Stimulated activated naive CD8-positive, alpha-beta T cell treated with anti-CD3 and anti-CD28 coated beads, Interleukin-15, Interleukin-2, amounts not matched to agents 100 U/mL and 50 U/mL, for 24 hours (primary cell): Measurements from ENCODE around the gene ABHD13.
"Not testable (repeated sequence)": the region's sequence is repeated elsewhere in the genome, so short reads cannot be mapped to it uniquely, and the experiment has no call there.

Experiments used
- ATAC-seq: fragments of 150-1000 bp; cut with Tn5 transposase; one replicate; pipeline ENCODE4 v1.10.0; 2021
- DNase-seq: peaks from one replicate; pipeline ENCODE4 v3.0.0; 2021

Gene ABHD13

DNA sequence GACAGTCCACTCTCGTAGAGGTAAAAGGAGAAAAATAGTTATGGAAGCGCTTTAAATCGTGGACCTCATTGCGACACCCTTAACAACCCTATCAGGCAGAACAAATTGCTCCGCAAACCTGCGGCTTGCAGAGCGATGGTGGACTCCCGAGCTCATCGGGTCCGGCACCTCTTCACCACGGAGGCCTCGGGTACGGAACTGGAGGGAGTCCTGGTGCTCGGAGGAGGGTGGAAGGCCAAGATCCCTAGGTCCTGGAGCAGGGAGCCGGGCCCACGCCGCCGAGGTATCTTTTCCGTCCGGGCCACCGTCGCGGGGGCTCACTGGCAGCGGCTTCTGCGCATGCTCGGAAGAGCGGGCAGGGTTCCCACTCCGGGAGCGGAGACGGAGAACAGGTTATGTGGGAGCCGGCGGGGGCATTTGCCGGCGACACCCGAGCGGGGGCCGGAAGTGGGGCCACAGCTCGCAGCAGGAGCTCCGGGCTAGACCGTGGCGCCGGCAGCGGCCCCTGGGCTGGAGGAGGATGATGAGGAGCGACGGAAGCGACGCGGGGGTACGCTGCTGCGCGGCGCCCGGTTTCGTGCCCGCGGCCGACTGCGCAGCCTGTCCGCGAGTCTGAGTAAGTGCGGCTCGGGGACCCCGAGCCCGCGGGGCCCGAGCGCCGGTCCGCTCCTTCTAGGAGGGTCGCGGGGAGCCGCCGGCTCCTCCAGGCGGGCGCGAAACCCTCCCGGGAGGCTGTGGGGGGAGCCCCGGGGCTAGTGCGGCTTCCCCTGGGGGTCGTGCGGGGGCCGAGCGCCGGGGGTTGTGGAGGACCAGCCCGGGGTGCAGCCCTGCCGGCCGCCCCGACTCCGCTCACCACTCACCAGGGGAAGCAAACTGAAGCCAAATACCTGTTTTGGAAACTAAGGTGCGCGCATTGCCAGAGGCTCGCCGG lies at the start of gene ABHD13:
Gene ABHD13, plus strand, starts transcription at position 349 of the 931 bp plus-strand sequence. CDS start 10,827 bp downstream, outside the sequence.
- peak; percentile 91 for DNase-seq
- ATAC-seq = peak; percentile 91

DNA sequence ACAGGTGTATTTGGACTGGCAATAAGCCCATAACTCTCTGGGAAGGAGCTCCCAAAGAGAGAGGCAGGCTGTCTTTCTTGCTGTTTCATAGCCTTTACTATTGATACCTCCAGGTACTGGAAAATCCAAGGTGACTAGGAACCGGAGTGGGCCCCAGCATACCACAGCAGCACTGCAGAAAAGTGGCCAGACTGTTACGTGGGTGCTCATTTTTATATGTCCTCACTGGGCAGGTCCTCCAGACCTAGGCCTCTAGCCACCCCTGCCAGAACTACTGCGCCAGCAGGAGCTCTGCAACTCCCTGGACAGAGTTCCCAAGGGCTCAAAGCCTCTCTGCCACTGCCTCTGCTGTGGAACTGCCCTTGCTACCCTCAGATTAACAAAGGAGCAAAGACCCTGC lies 49.3 kb upstream of the ABHD13 start:
- no peak for DNase-seq
- no peak for ATAC-seq

DNA sequence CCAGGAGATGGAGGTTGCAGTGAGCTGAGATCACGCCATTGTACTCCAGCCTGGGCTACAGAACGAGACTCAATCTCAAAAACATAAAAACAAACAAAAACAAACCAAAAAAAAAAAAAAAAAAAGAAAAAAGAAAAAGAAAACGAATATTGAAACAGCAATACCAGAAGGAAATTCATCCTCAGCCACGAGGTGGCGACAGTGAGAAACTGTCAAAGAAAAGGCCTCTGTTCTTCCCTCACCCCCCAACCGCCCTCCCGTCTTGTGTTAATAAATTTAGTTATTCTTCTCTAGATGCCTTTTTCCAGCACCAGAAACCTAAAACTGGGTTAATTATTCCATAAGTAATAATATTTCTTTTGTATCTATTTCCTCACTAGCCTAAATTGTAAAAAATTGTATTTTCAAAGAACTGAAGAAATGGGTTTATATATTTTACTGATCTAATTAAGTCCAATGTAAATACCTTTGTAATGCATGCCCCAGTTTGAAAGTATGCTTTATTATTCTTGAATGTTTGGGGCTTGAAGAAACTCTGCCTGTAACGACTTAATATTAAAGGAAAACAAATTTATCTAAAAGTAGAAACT lies 41.4 kb upstream of the ABHD13 start:
- peak; percentile 73 for DNase-seq
- no peak for ATAC-seq

DNA sequence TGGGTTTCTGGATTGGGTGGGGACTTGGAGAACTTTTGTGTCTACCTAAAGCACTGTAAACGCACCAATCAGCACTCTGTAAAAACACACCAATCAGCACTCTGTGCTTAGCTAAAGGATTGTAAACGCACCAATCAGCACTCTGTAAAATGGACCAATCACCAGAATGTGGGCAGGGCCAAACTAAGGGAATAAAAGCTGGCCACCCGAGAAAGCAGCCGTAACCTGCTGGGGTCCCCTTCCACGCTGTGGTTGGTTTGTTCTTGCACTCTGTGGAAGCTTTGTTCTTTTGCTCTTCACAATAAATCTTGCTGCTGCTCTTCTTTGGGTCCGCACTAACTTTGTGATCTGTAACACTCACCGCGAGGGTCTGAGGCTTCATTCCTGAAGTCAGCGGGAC lies 40.1 kb upstream of the ABHD13 start:
- no peak for ATAC-seq
- no peak for DNase-seq

DNA sequence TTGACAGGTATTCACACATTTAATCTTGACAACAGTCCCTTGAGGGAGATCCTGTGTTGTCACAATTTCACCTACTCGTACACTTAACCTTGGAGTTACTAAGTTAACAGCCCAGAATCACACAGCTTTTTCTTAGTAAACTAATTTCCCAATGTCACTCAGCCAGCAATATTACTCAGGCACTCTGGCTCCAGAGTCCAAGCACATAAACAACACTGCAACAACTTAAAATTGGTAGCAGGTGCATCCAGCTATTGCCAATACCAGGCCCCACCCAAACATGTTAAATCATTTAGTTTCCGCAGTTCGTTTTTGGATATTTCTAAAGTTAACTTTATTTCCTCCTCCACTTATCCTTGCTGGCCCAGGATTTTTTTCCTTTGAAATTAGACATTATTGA lies 35.5 kb upstream of the ABHD13 start:
- no peak for DNase-seq

DNA sequence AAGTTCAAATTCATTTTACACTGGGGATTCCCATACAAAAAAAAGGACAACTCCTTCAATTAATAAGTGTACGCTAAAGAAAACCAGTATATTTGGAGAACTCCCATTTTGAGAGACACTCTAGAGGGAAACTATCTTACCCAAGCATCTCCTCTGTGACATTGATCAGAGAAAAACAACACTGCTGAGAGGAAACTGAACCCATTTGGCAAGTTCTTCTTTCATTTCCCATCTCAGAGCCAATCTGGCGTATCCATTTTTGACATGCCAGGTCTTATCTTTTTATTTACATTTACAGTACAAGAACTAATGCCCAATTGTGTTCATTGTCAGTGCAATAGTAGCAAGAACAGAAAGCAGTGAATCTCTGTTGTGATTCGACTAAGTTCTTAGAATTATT lies 33.0 kb upstream of the ABHD13 start:
- ATAC-seq = no peak
- no peak for DNase-seq

More for the DNA sequence above, 35.5 kb upstream of the ABHD13 start:
- no peak for ATAC-seq

DNA sequence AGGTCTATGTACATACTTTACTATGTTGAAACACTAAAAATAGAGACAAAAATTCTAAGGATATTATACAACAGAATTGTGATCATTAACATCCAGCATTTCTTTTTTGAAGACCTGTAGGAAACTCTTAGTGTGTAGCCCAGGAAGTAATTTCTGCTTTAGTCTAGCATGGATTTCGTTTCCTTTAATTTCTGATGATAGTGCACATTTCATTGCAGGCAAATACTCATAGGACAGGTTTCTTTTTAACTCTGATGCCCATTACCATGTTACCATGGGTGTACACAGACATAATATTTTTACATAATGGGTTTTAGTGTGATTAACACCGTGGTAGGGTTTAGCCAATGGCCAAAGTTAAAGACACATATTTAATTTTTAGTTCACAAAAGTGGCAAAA lies 29.9 kb upstream of the ABHD13 start:
- ATAC-seq (no peak), DNase-seq (no peak)

DNA sequence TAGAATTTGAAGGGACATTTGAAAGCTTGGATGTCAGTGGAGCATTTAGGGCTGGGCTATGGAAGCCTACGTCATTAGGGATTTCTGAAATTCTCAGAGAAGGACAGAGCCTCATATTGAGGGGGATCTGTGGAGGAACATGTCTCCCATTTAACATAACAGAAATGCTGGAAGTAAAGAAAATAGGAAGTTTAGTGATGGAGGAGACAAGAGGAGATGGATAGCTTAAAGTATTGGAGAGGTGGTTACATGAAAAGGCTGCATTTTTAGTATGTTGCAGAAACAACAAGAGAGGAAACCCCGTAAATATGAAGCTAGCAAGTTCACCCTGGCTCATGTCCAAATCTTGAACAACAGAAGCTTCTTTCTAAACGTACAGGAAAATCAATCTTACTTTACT lies 27.3 kb upstream of the ABHD13 start:
- ATAC-seq = no peak
- no peak for DNase-seq

DNA sequence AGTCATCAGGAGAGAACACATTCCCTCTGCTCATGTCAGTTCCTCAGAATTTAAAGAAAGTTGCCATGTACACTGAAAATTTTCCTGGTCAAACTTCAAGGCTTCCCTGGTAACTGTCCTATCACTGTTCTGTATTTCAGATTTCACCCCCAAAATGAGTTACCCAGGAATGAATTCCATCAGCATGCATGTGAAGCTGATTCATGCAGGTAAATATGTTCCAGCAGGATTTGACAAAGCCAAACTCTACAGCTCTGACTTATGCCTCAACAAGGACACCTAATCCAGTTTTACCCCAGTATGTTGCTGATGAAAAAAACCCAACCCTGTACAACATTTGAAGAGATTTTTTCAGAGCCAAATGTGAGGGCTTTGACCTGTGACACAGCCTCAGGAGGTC lies 24.4 kb upstream of the ABHD13 start:
- DNase-seq (no peak), ATAC-seq (no peak)

DNA sequence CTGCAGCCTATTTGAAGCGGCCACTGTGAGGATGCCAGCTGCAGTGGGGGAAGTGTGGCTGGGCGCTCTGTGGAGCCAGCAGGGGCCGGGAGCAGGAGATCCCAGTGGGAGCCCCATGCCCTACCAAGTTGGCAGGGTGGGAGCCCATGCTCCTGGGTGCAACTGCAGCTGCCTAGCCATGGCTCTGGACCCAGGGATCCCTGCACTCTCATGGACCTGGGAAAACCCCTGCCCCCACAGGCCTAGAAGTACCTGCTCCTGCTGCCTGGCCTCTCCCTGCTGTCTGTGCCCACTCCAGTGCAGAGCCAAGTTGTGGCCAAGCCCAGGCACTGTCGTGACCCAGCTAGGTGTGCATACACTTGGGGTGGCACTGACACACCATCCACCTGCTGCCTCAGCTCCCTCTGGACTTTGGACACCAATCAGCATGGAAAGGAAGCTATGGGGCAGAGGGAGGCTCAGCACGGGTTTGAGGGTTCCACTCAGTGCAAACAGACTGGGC lies 23.7 kb upstream of the ABHD13 start:
- ATAC-seq = no peak

DNA sequence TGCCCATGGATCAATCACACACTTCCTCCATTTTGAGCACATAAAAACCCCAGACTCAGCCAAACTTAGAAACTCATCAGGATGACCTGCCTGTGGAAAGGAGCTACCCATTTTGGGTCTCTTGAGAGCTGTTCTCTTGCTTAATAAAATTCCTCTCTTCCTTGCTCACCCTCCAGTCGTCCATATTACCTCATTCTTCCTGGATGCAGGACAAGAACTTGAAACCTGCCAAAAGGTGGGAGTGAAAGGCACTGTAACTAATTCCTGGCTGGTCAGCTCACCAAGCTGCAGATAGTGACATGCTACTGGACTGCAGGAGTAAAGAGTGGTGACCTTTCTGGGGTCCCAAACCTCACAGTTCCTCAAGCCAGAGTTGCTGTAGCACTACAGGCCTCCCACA lies 23.0 kb upstream of the ABHD13 start:
- no peak for ATAC-seq
- no peak for DNase-seq

More for the DNA sequence above, 23.7 kb upstream of the ABHD13 start:
- no peak for DNase-seq

DNA sequence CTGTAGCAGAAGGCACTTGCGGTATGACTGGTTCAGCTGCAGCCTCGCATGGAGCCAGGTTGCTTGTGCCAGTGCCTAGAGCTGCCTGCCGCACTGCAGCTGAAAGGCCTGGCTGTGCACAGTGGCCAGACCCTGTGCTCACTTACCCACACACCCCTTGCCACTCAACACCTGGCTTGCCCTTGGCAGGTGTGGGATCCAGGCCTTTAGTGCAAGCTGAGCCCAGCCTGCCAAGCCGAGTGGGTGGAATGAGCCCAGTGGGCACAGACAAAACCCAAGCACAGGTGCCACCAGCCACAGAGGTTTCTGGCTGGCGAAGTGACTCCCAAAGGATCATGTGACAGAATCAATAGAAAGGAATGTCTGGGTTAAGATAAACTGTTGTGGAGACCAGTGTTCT lies 22.3 kb upstream of the ABHD13 start:
- no peak for DNase-seq
- no peak for ATAC-seq

DNA sequence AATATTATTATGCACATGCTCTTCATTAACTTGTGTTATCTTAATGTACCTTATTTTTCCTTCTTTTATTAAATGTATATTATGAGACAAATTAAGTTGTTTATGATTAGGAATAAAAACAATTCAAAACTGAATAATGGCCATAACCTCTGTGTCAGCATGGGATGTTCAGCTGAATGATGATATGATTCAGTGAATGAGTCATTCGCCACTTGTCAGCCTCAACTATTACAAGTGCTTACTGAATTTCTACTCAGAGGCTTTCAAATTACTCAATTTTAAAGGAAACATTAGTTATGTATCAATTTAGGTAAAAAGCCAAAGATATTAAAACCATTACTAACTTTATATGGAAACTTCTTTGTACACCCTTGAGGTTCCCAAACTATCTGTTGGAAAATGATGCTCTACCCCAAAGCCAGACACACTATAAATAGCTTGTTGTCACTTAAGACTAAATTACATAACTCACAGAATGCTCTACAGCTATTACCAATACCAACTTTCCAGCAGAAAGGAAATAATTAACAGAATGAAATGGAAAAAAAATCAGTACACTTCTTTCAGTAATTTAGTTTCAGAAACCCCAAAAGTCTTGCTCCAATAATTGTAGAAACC lies 17.3 kb upstream of the ABHD13 start:
- no peak for DNase-seq
- peak; percentile 76 for ATAC-seq

DNA sequence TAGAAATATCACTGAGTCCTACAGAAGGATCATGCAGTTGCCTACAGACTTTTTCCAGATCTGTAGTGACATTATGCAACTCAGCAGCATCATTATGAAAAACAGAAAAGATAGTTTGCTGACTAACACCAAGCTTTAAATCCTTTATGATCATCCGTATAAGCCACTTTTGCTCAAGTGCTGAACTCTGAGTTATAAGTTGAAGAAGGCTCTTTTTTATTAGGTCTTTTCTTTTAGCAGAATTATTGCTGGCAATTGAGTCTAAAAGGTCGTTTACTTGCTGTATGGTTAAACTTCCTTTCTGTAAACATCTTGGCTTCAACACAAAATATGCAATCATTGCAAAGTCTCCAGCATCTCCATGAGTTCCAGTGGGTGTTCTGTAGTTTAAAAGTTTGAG lies 7.6 kb upstream of the ABHD13 start:
- ATAC-seq = no peak
- no peak for DNase-seq

DNA sequence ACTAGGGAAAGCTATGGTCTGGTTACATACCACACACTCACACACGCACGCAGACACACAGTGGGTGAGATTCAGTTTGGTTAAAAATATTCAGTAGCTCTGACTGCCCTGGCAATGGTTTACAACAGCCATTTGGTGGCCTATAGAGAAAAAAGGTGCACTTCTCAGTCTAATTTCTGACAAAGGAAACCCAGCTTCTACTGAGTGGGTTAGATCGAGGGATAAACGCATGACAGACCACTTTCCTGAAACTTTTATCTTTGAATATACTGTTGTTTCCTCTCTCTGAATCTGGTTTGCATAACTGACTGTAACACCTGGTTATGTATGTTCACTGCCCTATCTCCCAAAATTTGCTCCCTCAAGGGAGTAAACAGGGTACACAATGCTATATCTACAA lies 5.3 kb upstream of the ABHD13 start:
- ATAC-seq = no peak

DNA sequence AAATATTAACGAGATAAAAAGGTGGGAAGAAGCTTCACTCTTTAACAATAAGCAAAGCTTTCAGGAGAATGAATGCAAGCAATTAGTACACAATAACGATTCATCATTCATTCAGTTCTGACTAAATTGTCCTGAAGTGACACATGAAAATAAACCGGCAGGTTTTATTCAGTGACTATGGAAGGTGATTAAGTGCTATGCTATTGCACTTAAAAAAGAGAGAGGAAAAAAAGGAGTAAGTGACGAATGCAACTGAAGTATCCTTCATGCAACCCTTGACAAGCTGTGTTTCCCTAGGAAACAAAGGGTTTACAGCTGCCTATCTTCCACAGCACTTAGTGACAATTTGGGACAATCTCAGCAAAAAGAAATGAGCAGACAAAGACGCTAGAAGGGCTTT lies 4.2 kb upstream of the ABHD13 start:
- DNase-seq = no peak

More for the DNA sequence above, 5.3 kb upstream of the ABHD13 start:
- DNase-seq = no peak

DNA sequence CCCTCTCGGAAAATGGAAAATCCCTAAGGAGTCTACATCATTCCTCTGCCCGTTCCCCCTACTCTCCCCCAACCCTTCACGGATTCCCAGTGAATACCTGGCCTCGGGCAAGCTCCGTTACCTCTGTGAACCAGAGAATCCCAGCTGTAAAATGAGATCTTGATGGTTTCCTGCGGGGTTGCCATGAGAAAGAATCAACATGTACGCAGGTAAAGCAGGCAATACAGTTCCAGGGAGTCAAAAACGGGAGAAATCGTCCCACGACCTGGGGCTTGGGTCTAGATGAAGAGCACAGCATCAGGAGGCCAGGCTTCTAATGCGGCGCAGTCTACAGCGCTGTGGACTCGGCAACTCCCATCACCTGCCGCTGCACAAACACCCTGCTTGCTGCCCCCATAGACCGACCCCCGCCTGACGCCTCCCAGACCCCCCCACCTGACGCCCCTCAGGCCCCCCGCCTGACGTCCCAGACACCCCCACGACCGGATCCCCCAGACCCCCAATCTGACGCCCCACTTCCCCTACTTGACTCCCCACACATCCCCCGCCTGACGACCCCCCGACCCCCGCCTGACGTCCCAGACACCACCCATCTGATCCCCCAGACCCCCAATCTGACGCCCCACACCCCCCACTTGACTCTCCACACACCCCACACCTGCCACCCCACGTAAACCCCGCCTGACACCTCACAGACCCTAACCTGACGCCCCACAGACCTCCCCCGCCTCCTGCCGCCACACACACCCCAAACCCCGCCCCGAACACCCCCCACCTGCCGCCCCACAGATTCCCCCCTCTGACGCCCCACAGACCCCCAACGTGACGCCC lies 3.5 kb upstream of the ABHD13 start:
- no peak for ATAC-seq
- peak; percentile 20 for DNase-seq

More for the DNA sequence above, 4.2 kb upstream of the ABHD13 start:
- no peak for ATAC-seq

DNA sequence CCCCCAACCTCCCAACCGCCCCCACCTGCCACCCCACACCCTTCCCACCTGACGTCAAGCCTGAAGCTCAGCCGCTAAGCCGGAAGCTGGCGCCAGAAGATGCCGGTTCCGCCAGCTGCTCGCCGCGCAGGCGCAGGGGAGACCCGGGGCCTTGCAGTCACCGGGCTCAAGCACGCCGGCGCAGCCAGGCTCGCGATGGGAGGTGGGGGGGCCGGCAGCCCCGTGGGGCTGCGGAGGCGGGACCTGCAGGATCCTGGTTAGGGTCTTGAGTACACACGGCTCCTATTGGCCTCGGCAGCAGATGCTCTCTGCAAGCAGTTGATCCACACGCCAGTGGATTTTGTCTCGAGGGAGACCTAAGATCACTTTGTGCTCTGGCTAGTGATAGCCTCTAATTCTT lies 2.8 kb upstream of the ABHD13 start, which contains the start of gene LIG4:
Gene LIG4, minus strand, starts transcription at position 101 of the 400 bp plus-strand sequence. CDS start 4,268 bp downstream, outside the sequence.
- DNase-seq = peak; percentile 90

DNA sequence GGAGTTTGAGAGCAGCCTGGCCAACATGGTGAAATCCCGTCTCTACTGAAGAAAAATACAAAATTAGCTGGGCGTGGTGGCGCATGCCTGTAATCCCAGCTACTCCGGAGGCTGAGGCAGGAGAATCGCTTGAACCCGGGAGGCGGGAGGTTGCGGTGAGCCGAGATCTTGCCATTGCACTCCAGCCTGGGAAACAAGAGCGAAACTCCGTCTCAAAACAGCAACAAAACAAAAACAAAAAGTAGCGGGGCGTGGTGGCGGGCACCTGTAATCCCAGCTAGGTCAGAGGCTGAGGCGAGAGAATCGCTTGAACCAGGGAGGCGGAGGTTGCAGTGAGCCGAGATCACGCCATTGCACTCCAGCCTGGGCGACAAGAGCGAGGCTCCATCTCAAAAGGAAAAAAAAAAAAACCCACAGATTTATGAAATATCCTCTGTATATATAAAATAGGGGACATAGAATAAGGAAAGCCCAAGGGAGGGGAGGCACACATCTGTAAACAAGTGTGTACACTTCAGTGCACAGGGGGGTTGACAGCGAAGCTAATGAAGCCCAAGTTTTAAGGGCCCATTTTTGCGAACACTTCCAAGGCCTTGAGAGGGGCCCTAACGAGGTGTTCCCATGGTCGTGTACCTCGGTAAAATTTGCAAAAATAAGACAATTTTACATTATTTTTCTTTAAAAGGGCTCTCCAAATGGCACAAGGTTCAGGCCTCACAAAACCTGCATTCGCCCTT lies 717 bp upstream of the ABHD13 start:
- ATAC-seq, DNase-seq: not testable (repeated sequence)

More for the DNA sequence above, 2.8 kb upstream of the ABHD13 start, which contains the start of gene LIG4:
- peak; percentile 77 for ATAC-seq

DNA sequence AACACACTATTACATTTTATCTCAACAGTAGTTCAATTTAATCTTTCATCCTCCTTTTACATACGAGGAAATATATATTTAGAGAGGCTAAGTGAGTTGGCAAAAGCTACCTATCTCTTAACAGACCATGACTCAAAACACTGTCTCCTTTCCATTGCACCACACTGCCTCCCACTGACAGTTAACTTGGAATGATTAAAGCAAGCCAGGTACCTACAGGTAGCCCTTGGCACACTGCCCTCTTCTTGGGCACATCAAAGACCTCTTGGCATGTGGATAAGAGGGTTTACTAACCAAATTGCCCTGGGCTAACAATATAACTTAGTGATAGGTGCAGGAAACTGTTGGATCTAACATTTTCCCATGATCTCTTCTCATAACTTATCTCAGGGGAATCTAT lies 1.8 kb downstream of the ABHD13 start:
- peak; percentile 17 for DNase-seq
- ATAC-seq = no peak
